ENCODE measurements around the gene SYNGR3. TPM values are rescaled to one million over a fixed set of nuclear protein-coding genes. Genes with fewer than 3 reads are reported as not detected.
"Not testable (repeated sequence)": the region's sequence is repeated elsewhere in the genome, so short reads cannot be mapped to it uniquely, and the experiment has no call there.

The SYNGR3 gene
- total RNA-seq, 2 experiments from 2014 or later, result 5.4 to 7.2 TPM

DNA sequence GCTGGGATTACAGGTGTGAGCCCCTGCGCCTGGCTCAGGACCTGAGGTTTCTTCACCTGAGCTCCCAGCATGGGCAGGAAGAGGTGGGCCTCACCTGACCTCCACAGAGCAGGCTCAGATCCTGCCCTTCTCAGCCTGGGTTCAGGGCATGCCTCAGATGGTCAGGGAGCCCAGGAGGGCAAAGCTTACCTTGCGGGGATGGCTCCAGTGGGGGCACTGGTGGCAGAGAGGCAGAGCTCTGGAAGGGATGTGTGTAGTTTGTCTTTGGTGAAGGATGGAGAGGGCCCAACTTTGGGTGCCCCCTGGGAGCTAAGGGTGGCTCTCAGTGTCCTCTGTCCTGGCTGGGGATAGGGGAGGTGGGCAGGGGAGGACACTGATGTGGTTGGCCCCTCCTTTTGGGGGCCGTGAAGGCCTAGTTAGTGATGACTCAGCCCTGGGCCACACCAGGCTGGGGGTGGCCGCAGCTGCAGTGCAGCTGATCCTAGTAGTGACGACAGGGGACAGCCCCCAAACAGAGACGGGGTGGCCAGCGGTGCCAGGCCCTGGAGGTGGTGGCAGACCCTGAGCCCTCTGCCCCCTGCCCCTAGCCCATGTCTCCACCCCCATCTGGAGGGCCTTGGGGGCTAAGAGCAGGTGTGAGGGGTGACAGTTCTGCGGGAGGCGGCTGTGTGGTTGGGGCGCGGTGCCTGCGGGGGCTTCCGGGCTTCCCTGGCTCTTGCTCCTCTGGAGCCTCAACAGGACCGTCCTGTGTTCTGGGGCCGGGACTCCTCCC is 42.7 kb downstream of the SYNGR3 start:
- ChIA-PET CTCF (interaction anchor here (1.1 kb wide), 1 partner anchor 108 kb away, joined by 3 read pairs; no protein-coding TSS in a partner anchor), POLR2A (interaction anchor here (0.7 to 0.9 kb wide), 3 partner anchors 42 to 123 kb away, joined by 3 to 4 read pairs (median 3); partner anchors contain the start of gene TRAF7)
- no peaks in the 10 kb centered on the region for H3K36me3 Mint-ChIP-seq (ENCODE audit: low read depth)
- peak; percentile 25 for ATAC-seq
- intact Hi-C loops (cut with micrococcal nuclease), result no loop called here
- TF ChIP-seq, protein P1, sequence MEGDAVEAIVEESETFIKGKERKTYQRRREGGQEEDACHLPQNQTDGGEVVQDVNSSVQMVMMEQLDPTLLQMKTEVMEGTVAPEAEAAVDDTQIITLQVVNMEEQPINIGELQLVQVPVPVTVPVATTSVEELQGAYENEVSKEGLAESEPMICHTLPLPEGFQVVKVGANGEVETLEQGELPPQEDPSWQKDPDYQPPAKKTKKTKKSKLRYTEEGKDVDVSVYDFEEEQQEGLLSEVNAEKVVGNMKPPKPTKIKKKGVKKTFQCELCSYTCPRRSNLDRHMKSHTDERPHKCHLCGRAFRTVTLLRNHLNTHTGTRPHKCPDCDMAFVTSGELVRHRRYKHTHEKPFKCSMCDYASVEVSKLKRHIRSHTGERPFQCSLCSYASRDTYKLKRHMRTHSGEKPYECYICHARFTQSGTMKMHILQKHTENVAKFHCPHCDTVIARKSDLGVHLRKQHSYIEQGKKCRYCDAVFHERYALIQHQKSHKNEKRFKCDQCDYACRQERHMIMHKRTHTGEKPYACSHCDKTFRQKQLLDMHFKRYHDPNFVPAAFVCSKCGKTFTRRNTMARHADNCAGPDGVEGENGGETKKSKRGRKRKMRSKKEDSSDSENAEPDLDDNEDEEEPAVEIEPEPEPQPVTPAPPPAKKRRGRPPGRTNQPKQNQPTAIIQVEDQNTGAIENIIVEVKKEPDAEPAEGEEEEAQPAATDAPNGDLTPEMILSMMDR (IDR thresholded peaks at IDR 0.05), result no peak
- H3K9me3 Mint-ChIP-seq, result no peaks in the 10 kb centered on the region
- no peak for DNase-seq
- no peak overlapping the region for H3K4me3 Mint-ChIP-seq
- H3K27ac Mint-ChIP-seq, result no peak overlapping the region
- H3K27me3 Mint-ChIP-seq, result peaks cover 6% of the 10 kb centered on the region
- peaks cover 2% of the 10 kb centered on the region for H3K4me1 Mint-ChIP-seq (ENCODE audit: low read depth)

DNA sequence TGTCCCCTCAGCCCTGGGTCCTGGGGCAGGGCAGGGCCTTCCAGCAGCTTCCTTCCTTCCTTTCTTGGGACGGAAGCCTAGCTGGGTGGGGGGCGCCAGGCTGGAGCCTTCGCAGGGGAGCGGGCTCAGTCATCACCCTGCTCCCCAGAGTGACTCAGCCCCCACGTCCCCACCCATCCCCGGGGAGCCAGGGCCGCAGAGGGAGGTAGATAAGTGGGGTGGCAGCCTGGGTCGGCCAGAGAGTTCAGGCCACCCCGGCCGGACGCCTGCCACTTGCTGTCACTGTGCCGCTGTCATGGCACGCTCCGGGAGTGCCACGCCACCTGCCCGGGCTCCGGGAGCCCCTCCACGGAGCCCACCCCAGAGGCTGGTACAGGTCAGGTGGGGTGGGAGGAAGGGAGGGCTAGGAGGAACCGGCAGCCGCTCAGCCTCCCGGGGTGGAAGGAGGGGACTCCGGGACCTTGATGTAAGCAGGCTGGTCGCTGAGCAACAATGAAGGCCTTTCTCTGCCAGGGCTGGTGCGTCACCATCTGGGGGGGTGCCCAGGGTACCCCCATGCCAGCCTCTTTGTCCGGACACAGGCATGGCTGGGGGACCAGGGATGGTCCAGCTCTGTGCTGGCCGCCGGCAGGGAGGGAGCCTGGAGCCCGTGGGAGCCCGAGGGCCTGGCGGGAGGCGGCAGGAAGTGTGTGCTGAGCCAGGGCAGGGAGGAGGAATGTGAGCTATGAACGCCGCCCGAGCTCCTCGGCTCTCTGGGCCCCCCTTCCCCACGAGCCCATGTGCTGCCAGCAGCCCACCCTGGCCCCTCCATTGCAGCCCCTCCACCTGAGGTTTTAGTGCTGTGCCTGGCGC is 43.5 kb downstream of the SYNGR3 start:
- intact Hi-C loops (cut with micrococcal nuclease), result no loop called here
- no peak overlapping the region for H3K27ac Mint-ChIP-seq
- no peaks in the 10 kb centered on the region for H3K36me3 Mint-ChIP-seq (ENCODE audit: low read depth)
- TF ChIP-seq, protein P1 (IDR thresholded peaks at IDR 0.05), result no peak
- peak; percentile 29 for DNase-seq
- H3K9me3 Mint-ChIP-seq, result no peaks in the 10 kb centered on the region
- CTCF ChIA-PET, result interaction anchor here (1.0 kb wide), 1 partner anchor 11 kb away, joined by 3 read pairs; no protein-coding TSS in a partner anchor
- H3K4me1 Mint-ChIP-seq (ENCODE audit: low read depth), result no peaks in the 10 kb centered on the region
- POLR2A ChIA-PET, result interaction anchor here (0.7 kb wide), 1 partner anchor 106 kb away, joined by 3 read pairs; no protein-coding TSS in a partner anchor
- no peak overlapping the region for H3K4me3 Mint-ChIP-seq
- H3K27me3 Mint-ChIP-seq, result no peaks in the 10 kb centered on the region
- peak; percentile 37 for ATAC-seq

DNA sequence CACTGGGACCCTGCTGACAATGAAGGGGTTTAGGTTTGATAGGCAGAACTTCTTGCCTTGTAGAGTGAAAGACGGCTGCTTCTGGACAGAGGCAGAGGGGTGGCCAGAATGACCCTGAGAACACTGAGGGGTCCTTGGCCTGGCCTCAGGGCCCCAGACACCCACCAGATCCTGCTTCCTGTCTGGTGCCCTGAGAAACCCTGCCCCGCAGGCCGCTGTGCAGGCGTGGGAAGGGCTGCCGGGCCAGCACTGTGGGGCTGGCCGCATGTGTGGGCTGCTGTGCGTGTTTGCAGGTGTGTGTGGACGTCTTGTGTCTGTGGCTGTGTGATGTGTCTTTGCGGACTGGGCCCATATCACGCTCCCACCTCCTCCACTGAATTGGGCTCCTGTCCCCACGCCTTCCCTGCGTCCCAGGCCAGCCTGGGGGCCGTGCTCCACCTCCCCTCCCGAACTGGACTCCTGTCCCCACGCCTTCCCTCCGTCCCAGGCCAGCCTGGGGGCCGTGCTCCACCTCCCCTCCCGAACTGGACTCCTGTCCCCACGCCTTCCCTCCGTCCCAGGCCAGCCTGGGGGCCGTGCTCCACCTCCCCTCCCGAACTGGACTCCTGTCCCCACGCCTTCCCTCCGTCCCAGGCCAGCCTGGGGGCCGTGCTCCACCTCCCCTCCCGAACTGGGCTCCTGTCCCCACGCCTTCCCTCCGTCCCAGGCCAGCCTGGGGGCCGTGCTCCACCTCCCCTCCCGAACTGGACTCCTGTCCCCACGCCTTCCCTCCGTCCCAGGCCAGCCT is 44.3 kb downstream of the SYNGR3 start:
- H3K9me3 Mint-ChIP-seq; POLR2A ChIA-PET; H3K36me3 Mint-ChIP-seq (ENCODE audit: low read depth); H3K4me3 Mint-ChIP-seq; intact Hi-C loops (cut with micrococcal nuclease); DNase-seq; H3K27ac Mint-ChIP-seq; H3K4me1 Mint-ChIP-seq (ENCODE audit: low read depth); H3K27me3 Mint-ChIP-seq: not testable (repeated sequence)
- CTCF ChIA-PET, result interaction anchor here (1.0 kb wide), 1 partner anchor 12 kb away, joined by 3 read pairs; no protein-coding TSS in a partner anchor
- ATAC-seq, result peak; percentile 18

DNA sequence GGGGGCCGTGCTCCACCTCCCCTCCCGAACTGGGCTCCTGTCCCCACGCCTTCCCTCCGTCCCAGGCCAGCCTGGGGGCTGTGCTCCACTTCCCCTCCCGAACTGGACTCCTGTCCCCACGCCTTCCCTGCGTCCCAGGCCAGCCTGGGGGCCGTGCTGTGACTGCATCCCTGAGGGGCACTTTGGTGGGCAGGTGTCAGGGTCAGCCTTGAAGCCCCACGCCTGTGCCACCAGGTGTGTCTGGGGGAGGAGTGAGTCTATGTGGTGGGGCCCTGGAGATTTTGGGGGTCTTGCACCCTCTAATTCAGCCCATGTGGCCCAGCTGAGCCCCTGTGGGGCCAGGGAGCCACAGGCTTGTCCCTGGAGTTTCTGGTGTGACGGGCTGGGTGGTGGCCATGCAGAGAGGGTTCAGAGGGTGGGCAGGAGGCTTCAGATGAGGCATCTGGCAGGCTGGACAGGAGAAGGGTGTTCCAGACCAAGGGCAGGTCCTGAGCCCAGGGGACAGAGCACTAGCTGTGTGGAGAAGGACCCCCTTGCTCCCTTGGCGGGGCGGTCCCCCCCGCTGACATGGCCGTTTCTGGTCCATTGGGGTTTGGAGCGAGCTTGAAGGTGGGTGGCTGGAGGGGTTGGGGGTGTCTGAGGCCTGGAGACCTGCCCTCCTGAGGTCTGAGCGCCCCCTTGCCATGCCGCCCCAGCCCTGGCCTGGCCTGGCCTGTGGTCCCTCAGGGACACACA is 45.1 kb downstream of the SYNGR3 start:
- no peak overlapping the region for H3K4me3 Mint-ChIP-seq
- H3K27me3 Mint-ChIP-seq, result no peaks in the 10 kb centered on the region
- CTCF ChIA-PET, result no interaction called here
- no peaks in the 10 kb centered on the region for H3K36me3 Mint-ChIP-seq (ENCODE audit: low read depth)
- ATAC-seq (no peak), DNase-seq (no peak)
- TF ChIP-seq, protein P1 (IDR thresholded peaks at IDR 0.05), result no peak
- H3K9me3 Mint-ChIP-seq, result no peaks in the 10 kb centered on the region
- POLR2A ChIA-PET, result no interaction called here
- intact Hi-C loops (cut with micrococcal nuclease), result no loop called here
- H3K27ac Mint-ChIP-seq, result no peak overlapping the region
- H3K4me1 Mint-ChIP-seq (ENCODE audit: low read depth), result no peaks in the 10 kb centered on the region

All from activated CD8-positive, alpha-beta T cell treated with anti-CD3 and anti-CD28 coated beads for 36 hours (primary cell).